NCI-H2171 treated with DMSO at 0.1 percent for 48 hours (cell line): ENCODE measurements around the gene ADAMTS12.

Experiments used
- DNase-seq: peaks from one replicate; lab custom pipeline; 2025; lab: John Stamatoyannopoulos, UW

ADAMTS12 gene

GRCh38 chr5:33474931-33475499, 416.8 kb downstream of the ADAMTS12 start:
- DNase-seq, result no peak

GRCh38 chr5:33474004-33474403, 417.8 kb downstream of the ADAMTS12 start:
- DNase-seq, result no peak
